GM12801 (cell line): ENCODE data around the gene COPZ1.

Experiments
- CTCF ChIP-seq: IDR thresholded peaks from one replicate; pipeline ENCODE4 v1.5.1; 2011; ENCODE audit warnings: control low read depth; ENCODE audit not compliant: insufficient read length; ENCODE audit errors: extremely low read depth

Gene COPZ1

DNA sequence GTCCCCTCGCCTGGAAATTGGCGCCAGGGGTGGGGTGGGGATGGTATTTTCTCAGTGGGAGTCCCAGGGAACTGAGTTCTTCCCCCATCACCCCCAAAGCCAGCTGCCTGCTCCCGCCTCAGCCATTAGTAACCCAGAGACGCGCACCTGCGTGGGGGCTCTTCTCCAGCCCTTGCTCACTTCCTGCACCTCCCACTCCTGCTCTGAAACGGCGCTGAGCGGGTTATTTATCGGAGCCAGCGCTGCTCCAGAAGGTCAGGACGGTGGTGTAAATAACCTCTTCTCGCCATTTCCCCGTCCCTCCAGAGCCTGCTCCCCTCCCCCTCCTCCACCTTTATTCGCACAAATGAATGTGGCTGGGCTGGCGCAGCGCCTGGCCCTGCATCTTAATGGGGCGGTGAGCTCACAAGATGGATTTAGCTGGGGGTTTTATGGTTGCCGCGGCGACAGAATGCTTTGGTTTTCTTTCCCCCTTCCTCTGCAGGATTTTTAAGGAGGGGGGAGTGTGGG is 27.1 kb downstream of the COPZ1 start:
- TF ChIP-seq CTCF: no peak

DNA sequence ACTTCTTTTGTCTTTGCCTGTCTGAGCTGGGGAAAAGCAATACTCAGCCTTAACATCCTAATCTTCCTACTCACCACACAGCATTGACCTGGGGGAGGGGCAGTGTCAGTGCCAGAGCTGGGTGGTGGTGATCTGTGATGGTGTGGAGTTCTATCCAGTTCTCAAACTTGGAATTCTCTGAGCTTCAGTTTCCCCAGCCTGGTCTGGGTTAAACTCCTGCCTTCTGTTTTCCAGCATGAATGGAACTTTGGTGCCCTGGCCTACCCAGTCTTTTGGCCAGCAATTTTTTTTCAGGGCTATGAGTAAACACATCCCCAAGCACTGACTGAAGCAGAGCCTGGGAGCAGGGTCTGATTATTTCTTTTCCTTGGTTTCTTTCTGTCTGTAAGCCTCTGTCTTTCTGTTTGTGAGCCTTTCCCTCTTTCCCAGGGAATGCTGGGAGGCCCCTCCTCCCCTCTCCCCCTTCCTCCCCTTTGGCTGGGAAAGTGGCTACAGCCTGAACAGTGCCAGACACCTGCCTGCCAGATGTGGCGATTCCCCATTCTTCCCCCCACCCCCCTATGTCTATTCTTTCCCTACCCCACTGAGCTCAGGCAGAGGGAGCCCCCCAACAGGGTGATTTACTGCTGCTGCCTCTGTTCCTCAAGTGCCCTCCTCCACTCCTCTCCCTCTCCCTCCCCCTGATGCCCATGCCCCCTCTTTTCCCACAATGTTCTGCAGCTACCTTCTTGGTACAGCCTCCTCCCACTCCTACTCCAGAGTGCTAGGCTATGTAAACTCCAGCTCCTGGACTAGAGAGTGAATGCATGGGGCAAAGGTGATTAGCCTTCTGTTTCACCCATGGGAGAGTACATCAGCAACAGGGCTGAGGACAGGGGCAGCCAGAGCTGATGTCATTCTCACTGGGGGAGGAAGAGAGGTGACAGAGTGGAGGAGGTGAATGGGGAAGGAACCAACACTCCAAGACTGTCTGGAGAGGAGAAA is 28.3 kb downstream of the COPZ1 start:
- no peak for TF ChIP-seq CTCF

- no peak for TF ChIP-seq CTCF
Measured at GRCh38 chr12:54355104-54355815, 30.3 kb downstream of the COPZ1 start.

DNA sequence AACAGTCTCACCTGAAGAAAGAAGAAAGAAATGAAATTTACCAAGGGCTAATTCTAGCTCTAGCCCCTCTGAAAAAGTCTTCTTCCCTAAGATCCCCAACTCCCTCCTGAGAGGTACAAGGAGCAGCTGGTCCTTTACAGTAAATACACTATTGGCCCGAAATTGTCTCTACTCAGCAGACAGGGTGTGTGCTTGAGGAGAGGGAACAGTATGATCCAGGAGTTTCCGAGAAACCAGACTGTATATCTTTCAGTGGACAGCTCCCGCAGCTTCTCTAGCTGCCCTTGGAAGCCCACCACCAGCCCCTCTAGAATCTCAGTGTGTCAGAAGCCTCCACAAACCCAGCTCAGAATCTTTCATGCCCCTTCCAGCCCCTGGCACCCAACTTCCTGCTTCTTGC is 31.3 kb downstream of the COPZ1 start:
- no peak for TF ChIP-seq CTCF

DNA sequence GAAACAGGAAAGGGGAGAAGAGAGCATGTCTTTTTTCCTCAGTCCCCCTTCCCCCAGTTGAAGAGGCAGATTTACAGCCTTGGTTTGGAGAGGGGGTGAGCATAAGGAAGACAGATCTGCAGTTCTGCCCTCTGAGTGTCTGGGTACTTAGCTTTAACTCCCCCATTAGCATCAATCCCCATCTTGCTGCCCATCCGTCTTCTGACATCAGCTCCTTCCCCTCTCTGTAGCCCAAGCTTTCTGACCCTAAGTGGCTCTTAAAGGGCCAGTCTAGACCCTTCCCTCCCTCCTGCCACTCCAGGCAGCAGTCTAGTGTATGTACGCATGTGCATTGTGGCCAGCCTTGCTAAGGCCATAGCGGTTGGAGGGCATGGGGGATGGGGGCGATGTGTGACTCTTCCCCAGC is 32.0 kb downstream of the COPZ1 start:
- no peak for TF ChIP-seq CTCF

- TF ChIP-seq CTCF: no peak
Measured at GRCh38 chr12:54357506-54358190, 32.7 kb downstream of the COPZ1 start.

DNA sequence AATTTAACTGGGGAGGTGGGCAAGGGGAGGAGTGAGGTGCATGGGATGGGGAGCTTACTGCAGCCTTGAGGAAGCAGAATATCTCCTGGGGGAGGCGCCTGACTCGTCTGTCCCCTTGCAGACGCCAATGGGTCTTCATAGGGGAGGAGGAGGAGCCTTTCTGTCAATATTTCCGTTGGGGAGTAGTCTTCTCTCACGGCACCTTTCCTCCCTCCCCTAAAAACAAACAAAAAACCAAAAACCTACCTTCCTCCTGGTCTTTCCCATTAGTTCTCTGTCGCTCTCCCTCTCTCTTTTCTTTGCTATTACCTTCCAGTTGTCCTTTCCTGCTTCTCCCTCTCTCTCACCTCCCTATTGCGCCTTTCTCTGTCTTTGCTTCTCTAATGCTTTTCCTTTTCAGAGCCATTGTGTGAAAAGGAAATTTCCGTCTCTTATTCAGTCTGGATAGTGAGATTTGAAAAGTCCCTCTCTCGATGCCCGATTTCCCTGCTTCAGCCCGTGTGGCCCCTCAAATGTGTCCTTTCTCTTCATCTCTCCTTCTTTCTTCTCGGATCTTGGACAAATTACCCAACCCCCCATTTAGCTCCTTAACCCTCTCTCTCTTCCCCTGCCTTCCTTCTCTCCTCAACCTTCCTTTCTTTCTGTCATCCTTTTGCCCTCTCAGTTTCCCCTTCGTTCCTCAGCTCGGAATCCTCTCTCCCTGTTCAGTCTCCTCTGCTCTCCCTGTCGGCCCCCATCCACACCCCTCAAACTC is 33.4 kb downstream of the COPZ1 start:
- TF ChIP-seq CTCF: no peak
